ENCODE data around the gene PTPN20. TPM values are rescaled to one million over a fixed set of nuclear protein-coding genes. Genes with fewer than 3 reads are reported as not detected.

The PTPN20 gene
- total RNA-seq, 1 experiment from 2014 or later: 0.96 TPM

- TF ChIP-seq ZBTB43 (CRISPR knock-in tag; IDR thresholded peaks at IDR 0.05) (no peak), USF2 (CRISPR knock-in tag; IDR thresholded peaks at IDR 0.05) (no peak), SP1 (CRISPR knock-in tag; conservative IDR thresholded peaks at IDR 0.05) (no peak), JUN (CRISPR knock-in tag; IDR thresholded peaks at IDR 0.05) (no peak), ATF3 (CRISPR knock-in tag; conservative IDR thresholded peaks at IDR 0.05) (no peak), NR2C2 (CRISPR knock-in tag; IDR thresholded peaks at IDR 0.05) (no peak), GABPB1 (CRISPR knock-in tag; IDR thresholded peaks at IDR 0.05) (no peak), ZNF232 (CRISPR knock-in tag; IDR thresholded peaks at IDR 0.05) (no peak), ELF4 (CRISPR knock-in tag; IDR thresholded peaks at IDR 0.05; ENCODE audit: low read depth) (no peak), FOXJ3 (CRISPR knock-in tag; IDR thresholded peaks at IDR 0.05; ENCODE audit: borderline replicate concordance) (no peak)
Observed at GRCh38 chr10:47038881-47039561, 127.8 kb downstream of the PTPN20 start (continued).

- TF ChIP-seq AFF4 (CRISPR knock-in tag; IDR thresholded peaks at IDR 0.05; ENCODE audit: borderline replicate concordance) (no peak), USF1 (CRISPR knock-in tag; IDR thresholded peaks at IDR 0.05) (no peak), ZNF281 (CRISPR knock-in tag; IDR thresholded peaks at IDR 0.05) (no peak), FOXJ3 (CRISPR knock-in tag; IDR thresholded peaks at IDR 0.05; ENCODE audit: borderline replicate concordance) (no peak), EMX1 (CRISPR knock-in tag; IDR thresholded peaks at IDR 0.05) (no peak), HMGXB4 (CRISPR knock-in tag; IDR thresholded peaks at IDR 0.05) (no peak), ZMAT4 (CRISPR knock-in tag; IDR thresholded peaks at IDR 0.05) (no peak), STAT6 (CRISPR knock-in tag; conservative IDR thresholded peaks at IDR 0.05; ENCODE audit: low read depth) (no peak), MYBL2 (CRISPR knock-in tag; IDR thresholded peaks at IDR 0.05) (no peak), NR1H2 (CRISPR knock-in tag; IDR thresholded peaks at IDR 0.05) (no peak), ZNF121 (CRISPR knock-in tag; IDR thresholded peaks at IDR 0.05) (no peak), ELF4 (CRISPR knock-in tag; IDR thresholded peaks at IDR 0.05; ENCODE audit: low read depth) (no peak), JUN (CRISPR knock-in tag; IDR thresholded peaks at IDR 0.05) (no peak), SMAD3 (CRISPR knock-in tag; IDR thresholded peaks at IDR 0.05; ENCODE audit: borderline replicate concordance) (no peak)
- CTCF ChIA-PET: interaction anchor here (0.9 to 1.9 kb wide), 4 partner anchors 8 to 15 kb away, joined by 3 to 6 read pairs (median 5); no protein-coding TSS in a partner anchor
- H3K27me3 Mint-ChIP-seq (ENCODE audit: low read depth): no peaks in the 10 kb centered on the region
- POLR2A ChIA-PET: no interaction called here
- H3K4me1 Mint-ChIP-seq: peaks cover 3% of the 10 kb centered on the region; the same call in 1 of the 2 replicates
- no peaks in the 10 kb centered on the region for H3K9me3 Mint-ChIP-seq
- ATAC-seq (no peak), DNase-seq (ENCODE audit: low spot score) (no peak)
- H3K36me3 Mint-ChIP-seq: no peaks in the 10 kb centered on the region
- no peak overlapping the region for H3K4me3 Mint-ChIP-seq
- no peak overlapping the region for H3K27ac Mint-ChIP-seq
Observed at GRCh38 chr10:47039562-47039913, 128.3 kb downstream of the PTPN20 start.

Measured in WTC11 (cell line).